OCI-LY1 (cell line): Measurements from ENCODE around the gene GSDMA.

Experiments used
- H2AFZ ChIP-seq: fragments of 200-600 bp; sonication (generic), shearing (Covaris generic); 2 replicates; pipeline ENCODE4 v1.6.0; 2014; ENCODE audit warnings: antibody characterized with exemption, mild to moderate bottlenecking, low read length
- H3F3A ChIP-seq: fragments of 200-600 bp; sonication (generic), shearing (Covaris generic); 2 replicates; pipeline ENCODE4 v1.6.0; 2014; ENCODE audit warnings: mild to moderate bottlenecking, antibody characterized with exemption, low read length, moderate library complexity; ENCODE audit not compliant: insufficient read depth
- H3K27ac ChIP-seq: fragments of 200-600 bp; sonication (generic); 2 replicates; pipeline ENCODE4 v1.5.1; 2014; ENCODE audit warnings: low read length, mixed run types, mild to moderate bottlenecking, low read depth; ENCODE audit not compliant: poor library complexity, severe bottlenecking
- H3K27me3 ChIP-seq: fragments of 200-600 bp; sonication (generic); 2 replicates; pipeline ENCODE4 v1.6.0; 2014; ENCODE audit warnings: antibody characterized with exemption, mild to moderate bottlenecking, low read length, moderate library complexity; ENCODE audit not compliant: insufficient read depth
- H3K36me3 ChIP-seq: fragments of 200-600 bp; sonication (generic); 2 replicates; pipeline ENCODE4 v1.6.1; 2014; ENCODE audit warnings: mild to moderate bottlenecking, antibody characterized with exemption, low read length, moderate library complexity, mixed read lengths; ENCODE audit not compliant: insufficient read depth
- H3K4me1 ChIP-seq: fragments of 200-600 bp; sonication (generic); 2 replicates; pipeline ENCODE4 v1.5.1; 2014; ENCODE audit warnings: mild to moderate bottlenecking, low read length, moderate library complexity; ENCODE audit not compliant: insufficient read depth, severe bottlenecking
- H3K4me2 ChIP-seq: fragments of 200-600 bp; sonication (generic), shearing (Covaris generic); 2 replicates; pipeline ENCODE4 v1.6.1; 2014; ENCODE audit warnings: low read length
- H3K4me3 ChIP-seq: fragments of 200-600 bp; sonication (generic); 2 replicates; pipeline ENCODE4 v1.5.1; 2014; ENCODE audit warnings: low read length, low read depth, mild to moderate bottlenecking, mixed read lengths; ENCODE audit not compliant: poor library complexity, severe bottlenecking
- H3K79me2 ChIP-seq: fragments of 200-600 bp; shearing (Covaris generic); 2 replicates; pipeline ENCODE4 v1.6.1; 2016; ENCODE audit warnings: mixed run types, low read length, mixed read lengths; ENCODE audit not compliant: insufficient read depth
- H3K9ac ChIP-seq: fragments of 200-600 bp; sonication (generic), shearing (Covaris generic); 2 replicates; pipeline ENCODE4 v1.6.1; 2014; ENCODE audit warnings: mild to moderate bottlenecking, low read length, mixed read lengths
- H3K9me2 ChIP-seq: fragments of 200-600 bp; sonication (generic), shearing (Covaris generic); 2 replicates; pipeline ENCODE4 v1.6.1; 2014; ENCODE audit warnings: low read depth, mild to moderate bottlenecking, low read length, mixed read lengths
- H3K9me3 ChIP-seq: fragments of 200-600 bp; shearing (Covaris generic); 2 replicates; pipeline ENCODE4 v1.6.1; 2014; ENCODE audit warnings: low read length, mixed read lengths
- H4K20me1 ChIP-seq: fragments of 200-600 bp; sonication (generic), shearing (Covaris generic); 2 replicates; pipeline ENCODE4 v1.6.0; 2016; ENCODE audit warnings: mild to moderate bottlenecking, low read length; ENCODE audit not compliant: insufficient read depth
- CTCF ChIP-seq: fragments of 200-600 bp; sonication (generic), shearing (Covaris generic); IDR thresholded peaks from 2 replicates; pipeline ENCODE4 v1.5.1; 2017; ENCODE audit warnings: mild to moderate bottlenecking, antibody characterized with exemption, low read length, moderate library complexity, mixed read lengths
- EZH2 ChIP-seq: fragments of 200-600 bp; sonication (generic), shearing (Covaris generic); IDR thresholded peaks from 2 replicates; pipeline ENCODE4 v1.8.0; 2017; ENCODE audit warnings: borderline replicate concordance, mixed run types, mild to moderate bottlenecking, antibody characterized with exemption, low read length, moderate library complexity, mixed read lengths

The GSDMA gene

GRCh38 chr17:39916918-39917317, 45.9 kb upstream of the GSDMA start:
- Histone ChIP-seq H4K20me1 (no peaks in the 10 kb centered on the region), H3K4me2 (no peak overlapping the region), H3K27ac (no peak overlapping the region), H3K9me3 (no peaks in the 10 kb centered on the region), H3K27me3 (no peaks in the 10 kb centered on the region), H3K4me3 (no peak overlapping the region), H3K4me1 (peaks cover 12% of the 10 kb centered on the region), H3K9ac (no peak overlapping the region), H3K9me2 (no peaks in the 10 kb centered on the region), H3F3A (no peaks in the 10 kb centered on the region), H2AFZ (no peak overlapping the region), H3K36me3 (peaks cover 61% of the 10 kb centered on the region), H3K79me2 (no peaks in the 10 kb centered on the region)
- TF ChIP-seq EZH2, result no peak
- no peak for TF ChIP-seq CTCF

GRCh38 chr17:39919087-39919683, 43.6 kb upstream of the GSDMA start:
- Histone ChIP-seq H3K9ac (no peak overlapping the region), H3K4me2 (no peak overlapping the region), H3K4me3 (no peak overlapping the region), H3K36me3 (peaks cover 69% of the 10 kb centered on the region), H3K9me2 (no peaks in the 10 kb centered on the region), H4K20me1 (no peaks in the 10 kb centered on the region), H3K27me3 (no peaks in the 10 kb centered on the region), H3K79me2 (no peaks in the 10 kb centered on the region), H3K27ac (no peak overlapping the region), H3K4me1 (peaks cover 21% of the 10 kb centered on the region), H2AFZ (no peak overlapping the region), H3K9me3 (no peaks in the 10 kb centered on the region), H3F3A (no peaks in the 10 kb centered on the region)
- TF ChIP-seq EZH2, result no peak
- TF ChIP-seq CTCF, result no peak

GRCh38 chr17:39920218-39921210, 42.3 kb upstream of the GSDMA start:
- no peaks in the 10 kb centered on the region for H3K9me3 ChIP-seq
- H3K79me2 ChIP-seq, result peaks cover 10% of the 10 kb centered on the region
- TF ChIP-seq CTCF (no peak), EZH2 (no peak)
- no peak overlapping the region for H3K4me3 ChIP-seq
- H3F3A ChIP-seq, result no peaks in the 10 kb centered on the region
- peaks cover 34% of the 10 kb centered on the region for H3K4me1 ChIP-seq
- peak overlapping the region; percentile 57 for H3K27ac ChIP-seq
- H3K9ac ChIP-seq, result peak overlapping the region; percentile 17; the same call in 1 of the 2 replicates
- no peaks in the 10 kb centered on the region for H4K20me1 ChIP-seq
- no peaks in the 10 kb centered on the region for H3K27me3 ChIP-seq
- no peaks in the 10 kb centered on the region for H3K9me2 ChIP-seq
- H2AFZ ChIP-seq, result no peak overlapping the region
- H3K36me3 ChIP-seq, result peaks cover 68% of the 10 kb centered on the region
- no peak overlapping the region for H3K4me2 ChIP-seq
